ENCODE results near the gene CTNNB1. TPM values are rescaled to one million over a fixed set of nuclear protein-coding genes. Genes with fewer than 3 reads are reported as not detected.

Gene CTNNB1
- total RNA-seq, 2 experiments from 2014 or later = 157 to 201 TPM

- Histone ChIP-seq H4K20me1 (ENCODE audit: insufficient read depth, low read length) (peaks cover 41% of the 10 kb centered on the region), H3K4me3 (ENCODE audit: low read depth, low read length, poor library complexity, severe bottlenecking) (no peak overlapping the region), H3K27ac (ENCODE audit: low read depth, low read length, poor library complexity, severe bottlenecking) (no peak overlapping the region), H3K4me1 (ENCODE audit: insufficient read depth, low read length, poor library complexity, severe bottlenecking) (no peaks in the 10 kb centered on the region), H3K9me2 (ENCODE audit: insufficient read depth, low read length) (no peaks in the 10 kb centered on the region), H3K4me2 (ENCODE audit: low read length) (no peak overlapping the region), H2AFZ (ENCODE audit: low read length) (no peak overlapping the region), H3K9me3 (ENCODE audit: low read length) (0 out of 2 replicates have a peak, but pooled peaks cover 3% of the 10 kb centered on the region), H3K36me3 (ENCODE audit: insufficient read depth, low read length) (peaks cover 57% of the 10 kb centered on the region), H3K79me2 (ENCODE audit: insufficient read depth, low read depth, low read length) (peaks cover 61% of the 10 kb centered on the region)
- DNase-seq (ENCODE audit: low spot score) = no peak
- ChIA-PET CTCF (ENCODE audit: unreplicated experiment) (interaction anchor here (1.3 kb wide), 1 partner anchor 10 kb away, joined by 3 read pairs; no protein-coding TSS in a partner anchor), POLR2A (interaction anchor here (0.5 to 0.6 kb wide), 2 partner anchors 16 to 606 kb away, joined by 3 to 5 read pairs; no protein-coding TSS in a partner anchor)
- intact Hi-C loops (cut with micrococcal nuclease; ENCODE audit: unreplicated experiment) = no loop called here
- no TSS peak for BruUV-seq (replicated peaks)
- TF ChIP-seq CTCF (conservative IDR thresholded peaks at IDR 0.05; ENCODE audit: low read length) (no peak), EZH2phosphoT487 (IDR thresholded peaks at IDR 0.05; ENCODE audit: borderline replicate concordance, low read depth, low read length) (no peak)
Observed at GRCh38 chr3:41223078-41223477, 23.8 kb downstream of the CTNNB1 start.

- CTCF ChIA-PET (ENCODE audit: unreplicated experiment) = no interaction called here
- intact Hi-C loops (cut with micrococcal nuclease; ENCODE audit: unreplicated experiment) = no loop called here
Observed at GRCh38 chr3:41223691-41224090, 24.4 kb downstream of the CTNNB1 start.

More at GRCh38 chr3:41223691-41224090, 24.4 kb downstream of the CTNNB1 start:
- POLR2A ChIA-PET = interaction anchor here (0.6 to 1.2 kb wide), 5 partner anchors 8 to 16 kb away, joined by 3 to 6 read pairs (median 4); no protein-coding TSS in a partner anchor
- BruUV-seq (replicated peaks) = no TSS peak
- Histone ChIP-seq H3K4me2 (ENCODE audit: low read length) (no peak overlapping the region), H4K20me1 (ENCODE audit: insufficient read depth, low read length) (peaks cover 36% of the 10 kb centered on the region), H3K4me1 (ENCODE audit: insufficient read depth, low read length, poor library complexity, severe bottlenecking) (no peaks in the 10 kb centered on the region), H2AFZ (ENCODE audit: low read length) (no peak overlapping the region), H3K36me3 (ENCODE audit: insufficient read depth, low read length) (peaks cover 58% of the 10 kb centered on the region), H3K79me2 (ENCODE audit: insufficient read depth, low read depth, low read length) (peaks cover 58% of the 10 kb centered on the region), H3K27ac (ENCODE audit: low read depth, low read length, poor library complexity, severe bottlenecking) (no peak overlapping the region), H3K9me3 (ENCODE audit: low read length) (no peaks in the 10 kb centered on the region), H3K4me3 (ENCODE audit: low read depth, low read length, poor library complexity, severe bottlenecking) (no peak overlapping the region), H3K9me2 (ENCODE audit: insufficient read depth, low read length) (no peaks in the 10 kb centered on the region)
- TF ChIP-seq EZH2phosphoT487 (IDR thresholded peaks at IDR 0.05; ENCODE audit: borderline replicate concordance, low read depth, low read length) (no peak), CTCF (conservative IDR thresholded peaks at IDR 0.05; ENCODE audit: low read length) (no peak)
- no peak for DNase-seq (ENCODE audit: low spot score)

All from OCI-LY7 (cell line).